Measurements from ENCODE around the gene RAB11A. TPM values are rescaled to one million over a fixed set of nuclear protein-coding genes. Genes with fewer than 3 reads are reported as not detected.
A peak's percentile ranks its signal among the peaks of the same experiment; 100 is the strongest.

Gene RAB11A
- total RNA-seq, 3 donors from 2014 or later (not counting 1 experiment from before 2014, with no cell fraction given) = 84.7 to 97.1 (median 87.5) TPM

- no peak for TF ChIP-seq CTCF (IDR thresholded peaks at IDR 0.05)
- H3K27me3 Mint-ChIP-seq (ENCODE audit: low read depth in 2 of 2) = no peaks in the 10 kb centered on the region
- no peaks in the 10 kb centered on the region for H3K36me3 Mint-ChIP-seq
- Histone ChIP-seq H3K4me3 (ENCODE audit: low read length) (no peak overlapping the region), H3K4me1 (ENCODE audit: control insufficient read depth, insufficient read depth, low read length) (no peaks in the 10 kb centered on the region), H3K27me3 (ENCODE audit: control insufficient read depth, insufficient read depth, low read length) (no peaks in the 10 kb centered on the region), H3K36me3 (ENCODE audit: control insufficient read depth, insufficient read depth, low read length) (peaks cover 16% of the 10 kb centered on the region), H3K27ac (ENCODE audit: low read length) (no peak overlapping the region), H3K9me3 (ENCODE audit: control insufficient read depth, insufficient read depth, low read length) (no peaks in the 10 kb centered on the region)
- ATAC-seq (no peak), DNase-seq (no peak)
- 91% methylated on average over 4 of the region's 6 CpGs for WGBS (ENCODE audit: insufficient coverage)
- H3K9me3 Mint-ChIP-seq = no peaks in the 10 kb centered on the region
- peak overlapping the region in 1 of 2 donors; percentile 51 for H3K27ac Mint-ChIP-seq
- H3K4me1 Mint-ChIP-seq = peaks cover 0 to 7% of the 10 kb centered on the region in 2 donors
- intact Hi-C loops (cut with micrococcal nuclease) = no loop called here
- no peak overlapping the region for H3K4me3 Mint-ChIP-seq
These were observed 34.2 kb downstream of the RAB11A start for GRCh38 chr15:65903296-65904073.

GRCh38 chr15:65904301-65904700 lies 35.0 kb downstream of the RAB11A start:
- H3K4me1 Mint-ChIP-seq = peaks cover 0 to 7% of the 10 kb centered on the region in 2 donors

GRCh38 chr15:65906396-65906795 lies 37.1 kb downstream of the RAB11A start:
- no CpG with 5 or more reads among the region's 1 CpG for WGBS (ENCODE audit: insufficient coverage)
- TF ChIP-seq CTCF (IDR thresholded peaks at IDR 0.05) = no peak
- ATAC-seq = no peak

More at GRCh38 chr15:65904301-65904700, 35.0 kb downstream of the RAB11A start:
- Histone ChIP-seq H3K36me3 (ENCODE audit: control insufficient read depth, insufficient read depth, low read length) (peaks cover 16% of the 10 kb centered on the region), H3K27ac (ENCODE audit: low read length) (no peak overlapping the region), H3K27me3 (ENCODE audit: control insufficient read depth, insufficient read depth, low read length) (no peaks in the 10 kb centered on the region), H3K4me3 (ENCODE audit: low read length) (no peak overlapping the region), H3K9me3 (ENCODE audit: control insufficient read depth, insufficient read depth, low read length) (no peaks in the 10 kb centered on the region), H3K4me1 (ENCODE audit: control insufficient read depth, insufficient read depth, low read length) (no peaks in the 10 kb centered on the region)
- no peaks in the 10 kb centered on the region for H3K36me3 Mint-ChIP-seq
- no peaks in the 10 kb centered on the region for H3K9me3 Mint-ChIP-seq
- H3K27me3 Mint-ChIP-seq (ENCODE audit: low read depth in 2 of 2) = no peaks in the 10 kb centered on the region
- DNase-seq = no peak
- TF ChIP-seq CTCF (IDR thresholded peaks at IDR 0.05) = no peak
- intact Hi-C loops (cut with micrococcal nuclease) = no loop called here
- no peak overlapping the region for H3K4me3 Mint-ChIP-seq
- no peak for ATAC-seq
- H3K27ac Mint-ChIP-seq = no peak overlapping the region
- WGBS (ENCODE audit: insufficient coverage) = 96% methylated on average over 4 of the region's 4 CpGs

More at GRCh38 chr15:65906396-65906795, 37.1 kb downstream of the RAB11A start:
- H3K27ac Mint-ChIP-seq = no peak overlapping the region
- Histone ChIP-seq H3K4me3 (ENCODE audit: low read length) (no peak overlapping the region), H3K27ac (ENCODE audit: low read length) (no peak overlapping the region), H3K27me3 (ENCODE audit: control insufficient read depth, insufficient read depth, low read length) (no peaks in the 10 kb centered on the region), H3K9me3 (ENCODE audit: control insufficient read depth, insufficient read depth, low read length) (no peaks in the 10 kb centered on the region), H3K36me3 (ENCODE audit: control insufficient read depth, insufficient read depth, low read length) (peaks cover 13% of the 10 kb centered on the region), H3K4me1 (ENCODE audit: control insufficient read depth, insufficient read depth, low read length) (no peaks in the 10 kb centered on the region)
- no peak overlapping the region for H3K4me3 Mint-ChIP-seq
- H3K27me3 Mint-ChIP-seq (ENCODE audit: low read depth in 2 of 2) = no peaks in the 10 kb centered on the region
- H3K36me3 Mint-ChIP-seq = no peaks in the 10 kb centered on the region
- H3K4me1 Mint-ChIP-seq = peaks cover 0 to 7% of the 10 kb centered on the region in 2 donors
- H3K9me3 Mint-ChIP-seq = no peaks in the 10 kb centered on the region
- DNase-seq = no peak
- intact Hi-C loops (cut with micrococcal nuclease) = no loop called here
